ENCODE results near the gene UMAD1.
A peak's percentile ranks its signal among the peaks of the same experiment; 100 is the strongest.
"Not testable (repeated sequence)": the region's sequence is repeated elsewhere in the genome, so short reads cannot be mapped to it uniquely, and the experiment has no call there.

UMAD1 gene

GRCh38 chr7:7652798-7653540, 12.4 kb downstream of the UMAD1 start:
- no peak for DNase-seq (ENCODE audit: low spot score)

- DNase-seq (ENCODE audit: low spot score), result peak; percentile 38
Measured at GRCh38 chr7:7653593-7654187, 13.1 kb downstream of the UMAD1 start.

- DNase-seq (ENCODE audit: low spot score), result no peak
Measured at GRCh38 chr7:7654964-7655715, 14.6 kb downstream of the UMAD1 start.

GRCh38 chr7:7656459-7656858, 15.9 kb downstream of the UMAD1 start:
- not testable (repeated sequence) for DNase-seq (ENCODE audit: low spot score)

GRCh38 chr7:7662527-7662926, 22.0 kb downstream of the UMAD1 start:
- no peak for DNase-seq (ENCODE audit: low spot score)

GRCh38 chr7:7664291-7664690, 23.7 kb downstream of the UMAD1 start:
- DNase-seq (ENCODE audit: low spot score), result no peak

- no peak for DNase-seq (ENCODE audit: low spot score)
Measured at GRCh38 chr7:7665031-7665430, 24.5 kb downstream of the UMAD1 start.

GRCh38 chr7:7667187-7667586, 26.6 kb downstream of the UMAD1 start:
- no peak for DNase-seq (ENCODE audit: low spot score)

GRCh38 chr7:7668706-7669105, 28.2 kb downstream of the UMAD1 start:
- DNase-seq (ENCODE audit: low spot score), result no peak

- no peak for DNase-seq (ENCODE audit: low spot score)
Measured at GRCh38 chr7:7670490-7670889, 29.9 kb downstream of the UMAD1 start.

- no peak for DNase-seq (ENCODE audit: low spot score)
Measured at GRCh38 chr7:7671361-7671760, 30.8 kb downstream of the UMAD1 start.

- DNase-seq (ENCODE audit: low spot score), result no peak
Measured at GRCh38 chr7:7672545-7673239, 32.1 kb downstream of the UMAD1 start.

GRCh38 chr7:7673240-7673550, 32.6 kb downstream of the UMAD1 start:
- DNase-seq (ENCODE audit: low spot score), result no peak

- no peak for DNase-seq (ENCODE audit: low spot score)
Measured at GRCh38 chr7:7675686-7676085, 35.1 kb downstream of the UMAD1 start.

GRCh38 chr7:7679640-7680039, 39.1 kb downstream of the UMAD1 start:
- DNase-seq (ENCODE audit: low spot score), result not testable (repeated sequence)

- DNase-seq (ENCODE audit: low spot score), result peak; percentile 75
Measured at GRCh38 chr7:7681191-7681935, 40.8 kb downstream of the UMAD1 start.

- no peak for DNase-seq (ENCODE audit: low spot score)
Measured at GRCh38 chr7:7681936-7682329, 41.4 kb downstream of the UMAD1 start.

GRCh38 chr7:7682861-7683260, 42.3 kb downstream of the UMAD1 start:
- no peak for DNase-seq (ENCODE audit: low spot score)

GRCh38 chr7:7686811-7687508, 46.4 kb downstream of the UMAD1 start:
- DNase-seq (ENCODE audit: low spot score), result no peak

- no peak for DNase-seq (ENCODE audit: low spot score)
Measured at GRCh38 chr7:7687800-7688199, 47.2 kb downstream of the UMAD1 start.

GRCh38 chr7:7688310-7688709, 47.8 kb downstream of the UMAD1 start:
- no peak for DNase-seq (ENCODE audit: low spot score)
